Measurements from ENCODE around the gene SIRPD.
"Not testable (repeated sequence)": the region's sequence is repeated elsewhere in the genome, so short reads cannot be mapped to it uniquely, and the experiment has no call there.

Gene SIRPD

GRCh38 chr20:1536893-1537730 is 20.4 kb downstream of the SIRPD start:
- no peak for DNase-seq

GRCh38 chr20:1535420-1536175 is 21.9 kb downstream of the SIRPD start:
- no peak for DNase-seq

- no peak for DNase-seq
Measured at GRCh38 chr20:1534526-1534925, 23.0 kb downstream of the SIRPD start.

DNA sequence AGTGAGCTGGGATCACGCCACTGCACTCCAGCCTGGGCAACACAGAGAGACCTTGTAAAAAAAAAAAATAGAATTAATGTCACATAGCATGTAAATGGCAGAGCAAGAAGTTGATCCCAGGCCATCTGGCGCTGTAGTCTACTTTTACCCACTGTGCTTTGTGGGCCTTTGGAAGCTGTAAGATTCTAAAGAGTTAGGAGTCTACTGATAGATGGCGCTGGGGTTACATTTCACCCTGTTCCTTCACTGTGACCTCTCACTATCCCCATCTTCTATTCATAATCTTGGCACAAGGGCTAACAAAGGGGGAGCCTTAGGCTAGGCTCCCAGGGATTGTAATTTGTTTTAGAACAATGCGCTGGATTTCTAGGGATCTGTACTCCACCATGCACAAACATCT is 24.4 kb downstream of the SIRPD start:
- DNase-seq, result no peak

GRCh38 chr20:1528811-1529210 is 28.7 kb downstream of the SIRPD start:
- DNase-seq, result no peak

- no peak for DNase-seq
Measured at GRCh38 chr20:1527923-1528322, 29.6 kb downstream of the SIRPD start.

DNA sequence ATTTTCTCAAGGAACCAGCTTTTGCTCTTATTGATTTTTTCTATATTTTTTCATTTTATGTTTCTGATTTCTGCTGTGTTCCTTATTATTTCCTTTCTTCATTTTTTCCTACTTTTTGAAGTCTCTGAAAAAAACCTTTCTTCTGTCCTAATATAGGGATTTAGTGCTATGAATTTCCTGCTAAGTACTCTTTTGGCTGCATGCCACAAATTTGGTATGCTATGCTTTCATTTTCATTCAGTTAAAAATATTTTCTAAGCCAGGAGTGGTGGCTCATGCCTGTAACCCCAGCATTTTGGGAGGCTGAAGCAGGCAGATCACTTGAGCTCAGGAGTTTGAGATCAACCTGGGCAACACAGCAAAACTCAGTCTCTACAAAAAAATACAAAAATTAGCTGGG is 30.6 kb downstream of the SIRPD start:
- DNase-seq, result no peak

DNA sequence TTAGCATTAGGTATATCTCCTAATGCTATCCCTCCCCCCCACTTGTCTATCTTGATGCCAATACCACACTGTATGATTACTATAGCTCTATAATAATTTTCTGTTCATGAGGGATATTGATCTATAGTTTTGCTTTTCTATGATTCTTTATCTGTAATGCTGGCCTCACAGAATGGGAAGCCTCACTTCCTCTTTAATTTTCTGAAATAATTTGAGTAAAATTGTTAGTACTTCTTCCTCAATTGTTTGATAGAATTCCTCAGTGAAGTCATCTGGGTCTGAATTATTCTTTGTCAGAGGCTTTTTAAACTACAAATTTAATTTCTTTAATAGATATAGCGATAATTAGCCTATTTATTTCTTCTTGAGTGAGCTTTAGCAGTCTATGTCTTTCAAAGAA is 31.2 kb downstream of the SIRPD start:
- DNase-seq, result no peak

DNA sequence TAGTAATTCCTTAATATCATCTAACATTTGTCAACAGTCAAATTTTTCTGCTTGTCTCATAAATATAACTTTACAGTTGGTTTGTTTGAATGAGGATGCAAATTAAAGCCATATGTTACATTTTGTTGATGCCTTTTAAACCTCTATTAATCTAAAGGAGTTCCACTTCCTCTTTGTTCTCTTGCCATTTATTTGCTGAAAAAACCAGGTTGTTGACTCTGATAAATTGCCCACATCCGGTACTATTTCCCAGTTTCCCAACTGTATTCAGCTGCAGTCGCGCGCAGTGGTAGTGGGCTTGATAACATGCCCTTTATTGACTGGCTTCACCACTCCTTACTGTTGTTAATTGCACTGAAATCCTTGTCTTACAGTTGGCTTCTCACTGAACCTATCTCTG is 33.5 kb downstream of the SIRPD start:
- DNase-seq, result no peak

DNA sequence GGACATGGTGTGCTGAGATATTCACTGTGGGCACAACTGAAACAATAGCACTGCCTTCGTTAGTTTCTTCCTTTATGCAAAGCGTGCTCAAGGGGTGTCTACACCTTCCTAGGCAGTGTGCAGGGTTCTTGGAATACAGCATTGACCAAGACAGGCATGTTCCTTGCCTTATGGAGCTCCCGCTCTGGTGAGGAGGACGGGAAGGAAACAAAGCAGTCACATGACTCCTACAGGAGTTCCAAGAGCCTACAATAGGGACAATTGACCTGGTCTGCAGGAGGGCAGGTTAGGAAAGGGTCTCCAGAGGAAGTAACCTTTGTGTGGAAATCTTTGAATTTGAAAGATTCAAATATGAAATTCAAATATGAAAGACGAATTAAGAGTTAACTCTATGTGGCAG is 40.5 kb downstream of the SIRPD start:
- DNase-seq, result no peak

DNA sequence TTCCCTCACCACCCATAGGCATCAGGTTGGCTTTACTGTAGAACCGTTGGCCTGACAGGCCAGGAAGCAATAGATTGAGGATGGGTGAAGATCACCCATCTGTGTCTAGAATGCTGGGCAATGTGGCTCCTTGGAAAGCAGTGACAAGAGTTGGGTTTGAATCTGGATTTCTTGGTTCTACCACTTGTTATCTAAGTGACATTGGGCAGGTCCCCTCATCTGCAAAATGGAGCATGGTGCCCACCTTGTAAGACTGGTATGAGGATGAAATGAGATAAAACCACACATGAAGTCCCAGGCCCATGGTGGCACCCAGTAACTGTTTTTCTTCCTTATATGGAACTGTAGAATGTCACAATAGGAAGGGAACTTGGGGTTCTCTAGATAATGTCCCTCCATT is 43.7 kb downstream of the SIRPD start:
- DNase-seq, result no peak

DNA sequence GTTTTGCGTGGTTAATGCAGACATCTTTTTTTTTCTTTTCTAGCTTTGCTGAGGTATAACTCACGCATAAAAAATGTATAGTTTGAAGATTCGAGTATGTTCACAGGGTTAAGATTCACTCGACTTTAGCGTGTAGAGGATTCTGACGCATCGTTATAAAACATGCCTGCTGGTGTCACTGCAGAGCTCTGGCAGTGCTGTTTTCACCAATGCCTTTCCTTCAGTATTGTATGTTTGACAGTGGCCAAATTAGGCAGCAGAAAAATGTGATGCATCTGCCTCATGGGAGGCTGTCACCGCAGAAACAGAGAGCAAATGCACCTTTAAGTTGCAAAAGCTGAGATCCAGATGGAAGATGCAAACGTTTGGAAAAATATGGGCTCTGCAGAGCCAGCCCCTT is 48.3 kb downstream of the SIRPD start:
- DNase-seq, result no peak

DNA sequence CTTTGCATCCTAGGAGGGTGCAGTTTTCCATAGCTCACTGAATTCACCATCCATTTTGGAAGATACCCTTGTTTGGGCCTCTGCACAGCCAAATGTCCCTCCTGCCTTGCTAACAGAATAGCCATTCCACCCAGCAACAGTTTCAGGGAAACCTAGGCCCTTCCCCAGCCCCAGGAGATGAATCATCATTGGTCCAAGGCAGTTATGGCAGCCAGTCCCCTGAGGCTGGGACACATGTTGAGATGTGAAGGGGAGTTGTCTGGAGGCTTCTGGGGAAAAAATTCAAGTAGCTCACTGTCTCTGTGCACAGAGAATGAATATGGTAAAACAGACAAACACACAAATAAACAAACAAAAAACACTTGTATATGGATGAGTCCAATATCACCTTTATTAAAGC is 48.9 kb downstream of the SIRPD start:
- DNase-seq, result no peak

DNA sequence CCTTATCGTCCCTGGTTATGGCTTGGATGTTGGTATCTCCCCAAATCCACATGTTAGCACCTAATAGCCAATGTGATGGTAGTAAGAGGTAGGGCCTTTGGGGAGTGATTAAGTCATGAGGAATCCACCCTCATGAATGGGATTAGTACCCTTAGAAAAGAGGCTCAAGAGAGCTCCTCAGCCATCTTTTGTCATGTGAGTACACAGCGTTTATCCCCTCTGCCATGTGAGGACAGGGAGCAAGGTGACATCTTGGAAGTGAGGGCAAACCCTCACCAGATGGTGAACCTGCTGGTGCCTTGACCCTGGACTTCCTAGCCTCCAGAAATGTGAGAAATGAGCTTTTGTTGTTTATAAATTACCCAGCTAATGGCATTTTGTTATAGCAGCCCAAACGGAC is 50.2 kb downstream of the SIRPD start:
- no peak for DNase-seq

DNA sequence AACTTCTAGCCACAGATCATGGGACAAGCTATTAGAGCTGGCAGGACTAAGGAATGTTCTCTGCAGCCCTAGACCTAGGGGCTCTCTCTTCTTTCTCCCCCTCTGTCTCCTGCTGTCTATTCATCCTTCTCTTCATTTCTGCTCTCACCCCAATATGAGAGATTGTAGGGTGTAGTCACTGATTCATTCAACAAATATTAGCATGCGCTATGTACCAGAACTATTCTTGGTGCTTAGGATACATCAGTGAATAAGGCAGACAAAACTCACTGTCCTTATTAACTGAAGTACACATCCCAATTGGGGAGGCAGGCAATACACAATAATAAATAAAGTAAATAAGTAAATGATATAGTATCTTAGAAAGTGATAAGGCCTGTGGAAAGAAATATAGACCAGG is 51.6 kb downstream of the SIRPD start:
- DNase-seq, result no peak

DNA sequence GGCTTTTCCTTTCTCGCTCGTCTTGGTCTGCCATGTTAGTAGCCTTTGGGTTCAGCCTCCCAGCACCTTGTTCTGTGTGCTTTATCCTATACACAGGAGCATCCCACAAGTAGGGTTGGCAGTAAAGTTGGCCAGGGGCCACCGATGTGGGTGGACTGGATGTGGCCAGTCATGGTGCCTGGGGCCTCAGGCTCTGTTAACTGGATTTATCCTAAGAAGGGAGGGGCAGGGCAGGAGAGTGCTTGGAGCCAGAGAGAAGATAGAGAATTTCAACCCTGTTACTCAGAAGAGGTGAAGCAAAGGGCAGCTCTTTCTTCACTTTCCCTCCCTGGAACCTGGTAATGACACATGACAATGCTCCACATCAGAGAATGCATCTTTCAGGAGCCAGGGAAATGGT is 52.1 kb downstream of the SIRPD start:
- DNase-seq, result no peak

GRCh38 chr20:1503564-1504227 is 53.8 kb downstream of the SIRPD start:
- peak; percentile 54 for DNase-seq

- no peak for DNase-seq
Measured at GRCh38 chr20:1500496-1500895, 57.0 kb downstream of the SIRPD start.

GRCh38 chr20:1499528-1500420 is 57.7 kb downstream of the SIRPD start:
- DNase-seq, result no peak

DNA sequence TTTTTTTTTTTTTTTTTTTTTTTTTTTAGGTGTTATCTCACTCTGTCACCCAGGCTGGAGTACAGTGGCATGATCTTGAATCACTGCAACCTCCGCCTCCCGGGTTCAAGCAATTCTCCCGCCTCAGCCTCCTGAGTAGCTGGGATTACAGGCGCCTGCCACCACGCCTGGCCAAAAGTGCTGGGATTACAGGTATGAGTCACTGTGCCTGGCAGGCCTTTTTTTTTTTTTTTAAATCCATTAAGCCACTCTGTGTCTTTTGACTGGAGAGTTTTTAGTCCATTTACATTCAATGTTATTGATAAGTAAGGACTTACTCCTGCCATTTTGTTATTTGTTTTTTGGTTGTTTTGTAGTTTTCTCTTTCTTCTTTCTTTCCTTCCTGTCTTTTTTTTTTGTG is 60.1 kb downstream of the SIRPD start:
- not testable (repeated sequence) for DNase-seq

GRCh38 chr20:1496930-1497329 is 60.6 kb downstream of the SIRPD start:
- DNase-seq, result no peak

GRCh38 chr20:1494436-1494835 is 63.1 kb downstream of the SIRPD start:
- DNase-seq, result no peak

GRCh38 chr20:1493536-1493935 is 64.0 kb downstream of the SIRPD start:
- DNase-seq, result no peak
